Testis (tissue), 3 donors: Measurements from ENCODE around the gene VIPR1. TPM values are rescaled to one million over a fixed set of nuclear protein-coding genes. Genes with fewer than 3 reads are reported as not detected.

ENCODE experiments used
- DNase-seq: peaks from one replicate; pipeline ENCODE4 v3.0.0-alpha.2; 2019
- H3K27ac ChIP-seq, 2 donors: fragments of 200-600 bp; sonication (generic); one replicate each; pipeline ENCODE4 v1.5.1; 2019
- H3K27me3 ChIP-seq: fragments of 200-600 bp; sonication (generic); one replicate; pipeline ENCODE4 v1.5.1; 2019
- H3K36me3 ChIP-seq: fragments of 200-600 bp; sonication (generic); one replicate; pipeline ENCODE4 v1.5.1; 2017; ENCODE audit warnings: low read depth; ENCODE audit errors: missing control alignments
- H3K4me1 ChIP-seq: fragments of 200-600 bp; sonication (generic); one replicate; pipeline ENCODE4 v1.5.1; 2019
- H3K4me3 ChIP-seq, 2 donors: fragments of 200-600 bp; sonication (generic); one replicate each; pipeline ENCODE4 v1.5.1; 2017 to 2019
- H3K9me3 ChIP-seq: fragments of 200-600 bp; sonication (generic); one replicate; pipeline ENCODE4 v1.5.1; 2017
- POLR2A ChIP-seq: fragments of 450-650 bp; IDR thresholded peaks from one replicate; pipeline ENCODE4 v1.6.1; 2017; ENCODE audit warnings: antibody characterized with exemption, mild to moderate bottlenecking, moderate library complexity
- WGBS, 2 donors: methylation state at CpG; one replicate each; pipeline ENCODE4 v1.1.5; 2018; 5-methylcytosine and 5-hydroxymethylcytosine counted together
- intact Hi-C: fragments of 100-400 bp; cut with DNase I; formaldehyde crosslinking; loops from one replicate; pipeline ENCODE4 v1.15.1; 2023; ENCODE audit warnings: low total_unique reads
- polyA plus RNA-seq: library from polyadenylated mRNA; stranded (reverse); fragments of 350-450 nt; fragmentation: Illumina TruSeq; extraction: RNeasy Lipid Tissue Mini Kit (QIAGEN cat#74804); gene quantifications from one replicate; pipeline ENCODE4 v1.2.3, GENCODE V29; 2014; ENCODE audit warnings: low read depth, low replicate concordance; ENCODE audit not compliant: insufficient read depth
- total RNA-seq, 2 donors: library from RNA; depleted of rRNA; stranded (reverse); fragments of >200 nt; gene quantifications; one replicate each; pipeline ENCODE4 v1.2.3, GENCODE V29; 2016
- TF ChIP-seq, protein P1 (sequence below), 3 experiments: fragments of 450-650 bp in 2 of 3; fragments of 200-600 bp in 1 of 3; sonication (generic) in 1 of 3; IDR thresholded peaks; one replicate each; pipeline ENCODE4 v1.5.1; 2016 to 2019; ENCODE audit warnings: antibody characterized with exemption in 3 of 3, mild to moderate bottlenecking in 2 of 3, moderate library complexity in 1 of 3

VIPR1 gene
- total and polyA plus RNA-seq, 3 donors from 2014 or later, result 3.4 to 10.2 (median 4.6) TPM

DNA sequence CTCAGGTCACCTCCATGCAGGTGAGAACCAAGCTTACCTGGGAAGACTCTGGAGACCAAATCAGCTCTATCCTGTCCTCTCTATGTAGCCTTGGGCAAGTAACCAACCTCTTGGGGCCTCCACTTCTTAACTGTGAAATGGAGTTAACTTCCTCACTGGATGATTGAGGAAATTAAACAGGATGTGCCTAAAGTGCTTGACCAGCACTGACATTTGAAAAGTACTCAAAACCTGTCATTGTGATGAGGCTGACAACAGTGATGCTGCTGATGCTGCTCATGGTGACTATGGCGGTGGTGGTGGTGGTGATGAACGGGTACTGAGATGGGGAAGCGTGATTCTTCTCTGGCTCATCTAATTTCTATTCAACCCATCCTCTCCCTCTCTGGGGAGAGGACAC is 22.3 kb downstream of the VIPR1 start:
- no peak for DNase-seq
- no peak overlapping the region for H3K27ac ChIP-seq
- no peaks in the 10 kb centered on the region for H3K36me3 ChIP-seq
- H3K4me1 ChIP-seq, result no peaks in the 10 kb centered on the region
- no peaks in the 10 kb centered on the region for H3K9me3 ChIP-seq
- 84 to 95% methylated on average over 3 of the region's 3 CpGs for WGBS, 2 donors
- intact Hi-C loops, result no loop called here
- no peaks in the 10 kb centered on the region for H3K27me3 ChIP-seq
- H3K4me3 ChIP-seq, result no peak overlapping the region
- no peak for TF ChIP-seq POLR2A
- TF ChIP-seq, protein P1, sequence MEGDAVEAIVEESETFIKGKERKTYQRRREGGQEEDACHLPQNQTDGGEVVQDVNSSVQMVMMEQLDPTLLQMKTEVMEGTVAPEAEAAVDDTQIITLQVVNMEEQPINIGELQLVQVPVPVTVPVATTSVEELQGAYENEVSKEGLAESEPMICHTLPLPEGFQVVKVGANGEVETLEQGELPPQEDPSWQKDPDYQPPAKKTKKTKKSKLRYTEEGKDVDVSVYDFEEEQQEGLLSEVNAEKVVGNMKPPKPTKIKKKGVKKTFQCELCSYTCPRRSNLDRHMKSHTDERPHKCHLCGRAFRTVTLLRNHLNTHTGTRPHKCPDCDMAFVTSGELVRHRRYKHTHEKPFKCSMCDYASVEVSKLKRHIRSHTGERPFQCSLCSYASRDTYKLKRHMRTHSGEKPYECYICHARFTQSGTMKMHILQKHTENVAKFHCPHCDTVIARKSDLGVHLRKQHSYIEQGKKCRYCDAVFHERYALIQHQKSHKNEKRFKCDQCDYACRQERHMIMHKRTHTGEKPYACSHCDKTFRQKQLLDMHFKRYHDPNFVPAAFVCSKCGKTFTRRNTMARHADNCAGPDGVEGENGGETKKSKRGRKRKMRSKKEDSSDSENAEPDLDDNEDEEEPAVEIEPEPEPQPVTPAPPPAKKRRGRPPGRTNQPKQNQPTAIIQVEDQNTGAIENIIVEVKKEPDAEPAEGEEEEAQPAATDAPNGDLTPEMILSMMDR (IDR thresholded peaks at IDR 0.05), result no peak

DNA sequence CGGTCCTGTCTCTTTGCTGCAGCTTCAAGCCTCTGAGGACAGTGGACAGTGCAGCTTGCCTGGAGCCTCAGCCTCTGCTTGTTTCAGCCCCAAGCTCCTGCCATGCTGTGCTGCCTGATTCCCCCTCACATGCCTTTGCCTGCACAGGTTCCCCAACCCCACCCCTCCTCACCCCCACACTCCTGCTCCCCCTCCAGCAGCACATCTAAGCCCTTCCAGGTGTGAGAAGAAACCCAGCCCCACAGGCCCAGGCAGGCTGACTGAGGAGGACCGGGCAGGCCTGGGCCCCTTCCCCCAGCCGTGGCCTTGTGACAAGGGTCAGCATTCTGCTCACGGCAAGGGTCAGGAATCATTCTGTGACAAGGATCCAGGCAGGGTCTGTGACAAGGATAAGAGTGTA is 22.8 kb downstream of the VIPR1 start:
- 87 to 100% methylated on average over 2 to 4 of the region's 4 CpGs for WGBS, 2 donors
- no peaks in the 10 kb centered on the region for H3K36me3 ChIP-seq
- no peak for DNase-seq

DNA sequence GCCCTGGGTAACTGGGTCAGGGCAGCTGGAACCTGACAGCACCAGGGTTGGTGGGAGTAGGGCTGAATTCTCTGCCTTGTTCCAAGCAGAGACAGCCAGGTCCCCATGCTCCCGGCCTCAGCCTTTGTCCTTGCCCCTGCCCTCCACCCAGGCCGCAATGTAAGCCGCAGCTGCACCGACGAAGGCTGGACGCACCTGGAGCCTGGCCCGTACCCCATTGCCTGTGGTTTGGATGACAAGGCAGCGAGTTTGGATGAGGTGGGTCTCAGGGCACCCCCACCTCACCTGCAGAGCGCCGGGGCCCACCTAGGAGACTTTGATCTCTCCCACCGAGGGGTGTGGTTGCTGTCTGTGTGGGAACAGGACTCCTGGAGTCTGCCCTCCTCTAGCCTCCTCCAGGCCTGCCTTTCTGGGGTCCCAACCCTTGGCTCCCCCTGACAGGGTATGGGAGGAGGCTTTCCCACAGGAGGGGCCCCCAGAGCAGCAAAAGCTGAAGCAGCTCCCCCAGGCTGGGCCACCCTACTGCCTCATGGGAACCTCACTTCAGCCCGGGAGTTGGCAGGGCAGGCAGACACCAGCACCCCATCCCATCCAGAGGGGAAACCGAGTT is 23.4 kb downstream of the VIPR1 start:
- H3K36me3 ChIP-seq, result no peaks in the 10 kb centered on the region
- TF ChIP-seq, protein P1 (IDR thresholded peaks at IDR 0.05), result no peak
- TF ChIP-seq POLR2A, result no peak
- 85 to 90% methylated on average over 11 to 13 of the region's 13 CpGs for WGBS, 2 donors

More for the DNA sequence above, 22.8 kb downstream of the VIPR1 start:
- Histone ChIP-seq H3K27ac (no peak overlapping the region), H3K4me1 (no peaks in the 10 kb centered on the region), H3K27me3 (no peaks in the 10 kb centered on the region), H3K9me3 (no peaks in the 10 kb centered on the region), H3K4me3 (no peak overlapping the region)
- intact Hi-C loops, result no loop called here
- no peak for TF ChIP-seq POLR2A
- TF ChIP-seq, protein P1 (IDR thresholded peaks at IDR 0.05), result no peak

DNA sequence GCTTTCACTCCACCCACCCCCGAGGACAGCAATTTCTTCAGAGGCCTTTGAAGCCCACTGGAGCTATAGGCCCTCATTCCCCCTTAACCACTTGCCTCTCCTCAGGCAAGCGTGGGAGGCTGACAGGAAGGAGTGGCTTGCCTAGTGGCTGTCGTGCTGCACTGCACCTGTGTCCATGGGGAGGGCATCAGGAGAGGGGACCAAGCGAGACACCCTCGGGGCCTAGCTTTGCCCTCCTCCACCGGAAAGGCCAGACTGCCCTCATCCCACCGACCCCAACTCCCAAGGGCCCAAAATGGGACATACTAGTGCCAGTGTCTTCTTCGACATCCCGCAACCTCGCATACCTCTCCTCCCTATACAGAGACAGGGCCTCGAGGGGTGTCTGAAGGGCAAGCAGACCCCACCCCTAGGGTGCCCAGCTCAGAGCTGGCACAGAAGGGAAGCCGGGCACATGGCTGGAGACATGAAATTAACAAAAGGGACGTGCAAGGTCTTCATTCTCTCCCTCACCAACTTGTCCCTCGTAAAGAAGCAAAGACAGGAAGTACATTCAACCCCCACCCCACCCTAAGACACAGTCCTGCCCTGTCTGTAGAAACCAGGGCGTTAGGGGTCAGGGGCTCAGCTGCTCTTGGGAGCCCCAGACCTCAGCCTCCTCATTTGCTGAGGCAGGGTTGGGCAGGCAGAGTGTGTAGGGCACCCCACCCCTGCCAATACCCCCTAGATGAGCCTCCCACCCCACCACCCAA is 24.3 kb downstream of the VIPR1 start:
- H3K27me3 ChIP-seq, result no peaks in the 10 kb centered on the region
- 81 to 97% methylated on average over 13 to 15 of the region's 15 CpGs for WGBS, 2 donors
- no peaks in the 10 kb centered on the region for H3K36me3 ChIP-seq
- DNase-seq, result no peak
- no peak overlapping the region for H3K27ac ChIP-seq
- H3K4me1 ChIP-seq, result no peaks in the 10 kb centered on the region
- TF ChIP-seq POLR2A, result no peak
- TF ChIP-seq, protein P1 (IDR thresholded peaks at IDR 0.05), result no peak
- no peak overlapping the region for H3K4me3 ChIP-seq
- intact Hi-C loops, result no loop called here
- H3K9me3 ChIP-seq, result no peaks in the 10 kb centered on the region

More for the DNA sequence above, 23.4 kb downstream of the VIPR1 start:
- no peak for DNase-seq
- Histone ChIP-seq H3K4me3 (no peak overlapping the region), H3K27me3 (no peaks in the 10 kb centered on the region), H3K27ac (no peak overlapping the region), H3K9me3 (no peaks in the 10 kb centered on the region), H3K4me1 (no peaks in the 10 kb centered on the region)
- intact Hi-C loops, result no loop called here
